ENCODE measurements around the gene IPPK.

The IPPK gene

GRCh38 chr9:92657296-92658094 lies 12.4 kb downstream of the IPPK start:
- no peak for DNase-seq (ENCODE audit: low read depth in 1 of 2, low spot score in 1 of 2)

- DNase-seq (ENCODE audit: low read depth in 1 of 2, low spot score in 1 of 2) = no peak
Measured at GRCh38 chr9:92656537-92656925, 13.4 kb downstream of the IPPK start.

GRCh38 chr9:92655896-92656536 lies 13.9 kb downstream of the IPPK start:
- DNase-seq (ENCODE audit: low read depth in 1 of 2, low spot score in 1 of 2) = no peak

- no peak for DNase-seq (ENCODE audit: low read depth in 1 of 2, low spot score in 1 of 2)
Measured at GRCh38 chr9:92655366-92655765, 14.6 kb downstream of the IPPK start.

- DNase-seq (ENCODE audit: low read depth in 1 of 2, low spot score in 1 of 2) = no peak
Measured at GRCh38 chr9:92654481-92655301, 15.2 kb downstream of the IPPK start.

- no peak for DNase-seq (ENCODE audit: low read depth in 1 of 2, low spot score in 1 of 2)
Measured at GRCh38 chr9:92652461-92652860, 17.5 kb downstream of the IPPK start.

GRCh38 chr9:92650839-92651621 lies 18.9 kb downstream of the IPPK start:
- DNase-seq (ENCODE audit: low read depth in 1 of 2, low spot score in 1 of 2) = no peak

- DNase-seq (ENCODE audit: low read depth in 1 of 2, low spot score in 1 of 2) = no peak
Measured at GRCh38 chr9:92650296-92650695, 19.6 kb downstream of the IPPK start.

GRCh38 chr9:92649007-92649406 lies 20.9 kb downstream of the IPPK start:
- DNase-seq (ENCODE audit: low read depth in 1 of 2, low spot score in 1 of 2) = no peak

- DNase-seq (ENCODE audit: low read depth in 1 of 2, low spot score in 1 of 2) = no peak
Measured at GRCh38 chr9:92648474-92648971, 21.4 kb downstream of the IPPK start.

GRCh38 chr9:92647671-92648473 lies 22.1 kb downstream of the IPPK start:
- no peak for DNase-seq (ENCODE audit: low read depth in 1 of 2, low spot score in 1 of 2)

- DNase-seq (ENCODE audit: low read depth in 1 of 2, low spot score in 1 of 2) = no peak
Measured at GRCh38 chr9:92645041-92645440, 24.9 kb downstream of the IPPK start.

- no peak for DNase-seq (ENCODE audit: low read depth in 1 of 2, low spot score in 1 of 2)
Measured at GRCh38 chr9:92644278-92644677, 25.7 kb downstream of the IPPK start.

GRCh38 chr9:92642564-92642963 lies 27.4 kb downstream of the IPPK start:
- DNase-seq (ENCODE audit: low read depth in 1 of 2, low spot score in 1 of 2) = no peak

GRCh38 chr9:92642041-92642451 lies 27.9 kb downstream of the IPPK start:
- no peak for DNase-seq (ENCODE audit: low read depth in 1 of 2, low spot score in 1 of 2)

GRCh38 chr9:92641092-92641809 lies 28.7 kb downstream of the IPPK start:
- no peak for DNase-seq (ENCODE audit: low read depth in 1 of 2, low spot score in 1 of 2)

GRCh38 chr9:92640398-92641091 lies 29.4 kb downstream of the IPPK start:
- DNase-seq (ENCODE audit: low read depth in 1 of 2, low spot score in 1 of 2) = no peak

- no peak for DNase-seq (ENCODE audit: low read depth in 1 of 2, low spot score in 1 of 2)
Measured at GRCh38 chr9:92639791-92640271, 30.1 kb downstream of the IPPK start.

GRCh38 chr9:92639124-92639523 lies 30.8 kb downstream of the IPPK start:
- no peak for DNase-seq (ENCODE audit: low read depth in 1 of 2, low spot score in 1 of 2)
